Measurements from ENCODE around the gene ANHX.

Gene ANHX

DNA sequence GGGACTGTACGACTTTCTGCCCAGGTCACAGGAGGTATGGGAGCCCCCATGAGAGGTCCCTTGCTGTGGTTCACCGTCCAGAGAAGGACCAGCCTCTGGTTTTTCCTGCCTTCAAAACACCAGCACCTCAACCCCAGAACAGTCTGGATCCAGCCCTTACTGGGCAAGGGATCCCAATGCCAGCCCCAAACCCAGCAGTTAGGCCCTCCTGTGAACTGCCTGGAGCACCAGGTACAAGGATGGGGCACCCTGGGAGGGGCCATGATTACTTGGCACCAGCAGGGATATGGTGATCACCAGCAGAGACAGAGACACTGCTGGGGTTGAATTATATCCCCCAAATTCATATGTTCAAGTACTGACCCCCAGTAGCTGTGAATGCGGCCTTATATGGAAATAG lies 20.0 kb downstream of the ANHX start:
- Mint-ChIP-seq H3K9me3 (peaks cover 67% of the 10 kb centered on the region), H3K36me3 (ENCODE audit: low read depth) (peaks cover 8% of the 10 kb centered on the region), H3K4me1 (no peaks in the 10 kb centered on the region), H3K4me3 (no peak overlapping the region), H3K27ac (no peak overlapping the region), H3K27me3 (ENCODE audit: low read depth) (no peaks in the 10 kb centered on the region)
- TF ChIP-seq, protein P1, sequence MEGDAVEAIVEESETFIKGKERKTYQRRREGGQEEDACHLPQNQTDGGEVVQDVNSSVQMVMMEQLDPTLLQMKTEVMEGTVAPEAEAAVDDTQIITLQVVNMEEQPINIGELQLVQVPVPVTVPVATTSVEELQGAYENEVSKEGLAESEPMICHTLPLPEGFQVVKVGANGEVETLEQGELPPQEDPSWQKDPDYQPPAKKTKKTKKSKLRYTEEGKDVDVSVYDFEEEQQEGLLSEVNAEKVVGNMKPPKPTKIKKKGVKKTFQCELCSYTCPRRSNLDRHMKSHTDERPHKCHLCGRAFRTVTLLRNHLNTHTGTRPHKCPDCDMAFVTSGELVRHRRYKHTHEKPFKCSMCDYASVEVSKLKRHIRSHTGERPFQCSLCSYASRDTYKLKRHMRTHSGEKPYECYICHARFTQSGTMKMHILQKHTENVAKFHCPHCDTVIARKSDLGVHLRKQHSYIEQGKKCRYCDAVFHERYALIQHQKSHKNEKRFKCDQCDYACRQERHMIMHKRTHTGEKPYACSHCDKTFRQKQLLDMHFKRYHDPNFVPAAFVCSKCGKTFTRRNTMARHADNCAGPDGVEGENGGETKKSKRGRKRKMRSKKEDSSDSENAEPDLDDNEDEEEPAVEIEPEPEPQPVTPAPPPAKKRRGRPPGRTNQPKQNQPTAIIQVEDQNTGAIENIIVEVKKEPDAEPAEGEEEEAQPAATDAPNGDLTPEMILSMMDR (IDR thresholded peaks at IDR 0.05; ENCODE audit: unreplicated experiment in 3 of 3): no peak

DNA sequence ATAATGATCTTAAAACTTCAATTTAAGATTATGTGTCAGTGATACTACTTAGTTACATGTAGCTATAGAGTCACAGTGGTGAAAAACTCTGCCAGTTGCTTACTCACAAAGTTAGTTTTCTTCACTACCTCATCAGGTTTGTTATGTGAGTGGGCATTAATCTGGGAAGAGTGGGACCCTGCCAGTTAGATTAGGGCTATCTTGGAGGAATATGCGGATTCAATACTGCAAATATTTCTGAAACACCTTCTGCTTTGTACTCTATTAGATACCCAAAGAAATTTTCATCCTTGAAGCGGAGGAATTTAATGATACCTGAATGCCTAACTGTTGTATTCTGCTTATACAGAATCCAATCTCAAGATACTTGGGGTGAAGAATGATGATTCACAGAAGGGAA lies 29.3 kb downstream of the ANHX start:
- H3K27ac Mint-ChIP-seq: no peak overlapping the region
- H3K9me3 Mint-ChIP-seq: peaks cover 80% of the 10 kb centered on the region
- H3K4me1 Mint-ChIP-seq: no peaks in the 10 kb centered on the region
- H3K36me3 Mint-ChIP-seq (ENCODE audit: low read depth): peaks cover 70% of the 10 kb centered on the region
- H3K4me3 Mint-ChIP-seq: no peak overlapping the region
- no peaks in the 10 kb centered on the region for H3K27me3 Mint-ChIP-seq (ENCODE audit: low read depth)
- TF ChIP-seq, protein P1 (IDR thresholded peaks at IDR 0.05; ENCODE audit: unreplicated experiment in 3 of 3): no peak

DNA sequence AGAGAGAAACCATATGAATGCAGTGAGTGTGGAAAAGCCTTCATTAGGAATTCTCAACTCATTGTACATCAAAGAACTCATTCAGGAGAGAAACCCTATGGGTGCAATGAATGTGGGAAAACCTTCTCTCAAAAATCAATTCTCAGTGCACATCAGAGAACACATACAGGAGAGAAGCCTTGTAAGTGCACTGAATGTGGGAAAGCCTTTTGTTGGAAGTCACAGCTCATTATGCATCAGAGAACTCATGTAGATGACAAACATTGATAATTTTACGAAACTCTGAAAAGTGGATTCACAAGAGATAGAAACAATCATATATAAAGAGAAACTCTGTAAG lies 31.4 kb downstream of the ANHX start:
- H3K4me3 Mint-ChIP-seq: no peak overlapping the region
- no peak overlapping the region for H3K27ac Mint-ChIP-seq
- H3K36me3 Mint-ChIP-seq (ENCODE audit: low read depth): peaks cover 86% of the 10 kb centered on the region

DNA sequence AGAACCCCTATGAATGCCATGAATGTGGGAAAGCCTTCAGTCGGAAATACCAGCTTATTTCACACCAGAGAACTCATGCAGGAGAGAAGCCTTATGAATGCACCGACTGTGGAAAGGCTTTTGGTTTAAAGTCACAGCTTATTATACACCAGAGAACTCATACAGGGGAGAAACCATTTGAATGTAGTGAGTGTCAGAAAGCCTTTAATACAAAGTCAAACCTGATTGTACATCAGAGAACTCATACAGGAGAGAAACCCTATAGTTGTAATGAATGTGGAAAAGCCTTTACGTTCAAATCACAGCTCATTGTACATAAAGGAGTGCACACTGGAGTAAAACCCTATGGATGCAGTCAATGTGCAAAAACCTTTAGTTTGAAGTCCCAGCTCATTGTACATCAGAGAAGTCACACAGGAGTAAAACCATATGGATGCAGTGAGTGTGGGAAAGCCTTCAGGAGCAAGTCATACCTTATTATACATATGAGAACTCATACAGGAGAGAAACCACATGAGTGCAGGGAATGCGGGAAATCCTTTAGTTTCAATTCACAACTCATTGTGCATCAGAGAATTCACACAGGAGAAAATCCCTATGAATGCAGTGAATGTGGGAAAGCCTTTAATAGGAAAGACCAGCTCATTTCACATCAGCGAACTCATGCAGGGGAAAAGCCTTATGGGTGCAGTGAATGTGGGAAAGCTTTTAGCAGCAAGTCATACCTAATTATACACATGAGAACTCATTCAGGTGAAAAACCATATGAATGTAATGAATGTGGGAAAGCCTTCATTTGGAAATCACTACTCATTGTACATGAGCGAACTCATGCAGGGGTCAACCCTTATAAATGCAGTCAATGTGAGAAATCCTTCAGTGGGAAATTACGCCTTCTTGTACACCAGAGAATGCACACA lies 32.1 kb downstream of the ANHX start:
- Mint-ChIP-seq H3K4me3 (no peak overlapping the region), H3K27ac (no peak overlapping the region), H3K36me3 (ENCODE audit: low read depth) (peaks cover 88% of the 10 kb centered on the region), H3K9me3 (peaks cover 81% of the 10 kb centered on the region), H3K27me3 (ENCODE audit: low read depth) (no peaks in the 10 kb centered on the region), H3K4me1 (no peaks in the 10 kb centered on the region)
- TF ChIP-seq, protein P1 (IDR thresholded peaks at IDR 0.05; ENCODE audit: unreplicated experiment in 3 of 3): no peak

More for the DNA sequence above, 31.4 kb downstream of the ANHX start:
- Mint-ChIP-seq H3K27me3 (ENCODE audit: low read depth) (no peaks in the 10 kb centered on the region), H3K9me3 (peaks cover 84% of the 10 kb centered on the region), H3K4me1 (no peaks in the 10 kb centered on the region)
- TF ChIP-seq, protein P1 (IDR thresholded peaks at IDR 0.05; ENCODE audit: unreplicated experiment in 3 of 3): no peak

DNA sequence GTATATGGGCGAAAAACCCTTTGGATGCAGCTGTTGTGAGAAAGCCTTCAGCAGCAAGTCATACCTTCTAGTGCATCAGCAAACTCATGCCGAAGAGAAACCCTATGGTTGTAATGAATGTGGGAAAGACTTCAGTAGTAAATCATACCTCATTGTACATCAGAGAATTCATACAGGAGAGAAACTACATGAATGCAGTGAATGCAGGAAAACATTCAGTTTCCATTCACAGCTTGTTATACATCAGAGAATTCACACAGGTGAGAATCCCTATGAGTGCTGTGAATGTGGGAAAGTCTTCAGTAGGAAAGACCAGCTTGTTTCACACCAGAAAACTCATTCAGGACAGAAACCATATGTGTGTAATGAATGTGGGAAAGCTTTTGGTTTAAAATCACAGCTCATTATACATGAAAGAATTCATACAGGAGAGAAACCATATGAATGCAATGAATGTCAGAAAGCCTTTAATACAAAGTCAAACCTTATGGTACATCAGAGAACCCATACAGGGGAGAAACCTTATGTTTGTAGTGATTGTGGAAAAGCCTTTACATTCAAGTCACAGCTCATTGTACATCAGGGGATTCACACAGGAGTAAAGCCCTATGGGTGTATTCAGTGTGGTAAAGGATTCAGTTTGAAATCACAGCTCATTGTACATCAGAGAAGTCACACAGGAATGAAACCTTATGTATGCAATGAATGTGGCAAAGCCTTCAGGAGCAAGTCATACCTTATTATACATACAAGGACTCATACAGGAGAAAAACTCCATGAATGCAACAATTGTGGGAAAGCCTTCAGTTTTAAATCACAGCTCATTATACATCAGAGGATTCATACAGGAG lies 33.0 kb downstream of the ANHX start:
- Mint-ChIP-seq H3K27ac (no peak overlapping the region), H3K4me3 (no peak overlapping the region), H3K36me3 (ENCODE audit: low read depth) (peaks cover 88% of the 10 kb centered on the region), H3K27me3 (ENCODE audit: low read depth) (no peaks in the 10 kb centered on the region), H3K4me1 (no peaks in the 10 kb centered on the region), H3K9me3 (peaks cover 72% of the 10 kb centered on the region)
- TF ChIP-seq, protein P1 (IDR thresholded peaks at IDR 0.05; ENCODE audit: unreplicated experiment in 3 of 3): no peak
